HCT116 (cell line): ENCODE results near the gene CAVIN1. TPM values are rescaled to one million over a fixed set of nuclear protein-coding genes. Genes with fewer than 3 reads are reported as not detected.
A peak's percentile ranks its signal among the peaks of the same experiment; 100 is the strongest.

ENCODE experiments used
- ATAC-seq: fragments of 200-7000 bp; cut with Tn5 transposase; 2 replicates; pipeline ENCODE4 v1.9.1; 2020; ENCODE audit warnings: mild to moderate bottlenecking, moderate library complexity
- Bru-seq: library from RNA; stranded (reverse); fragments of 400-500 nt; gene quantifications from one replicate; lab custom pipeline; 2021; lab: Mats Ljungman, UMichigan
- BruChase-seq, 2 experiments: library from RNA; stranded (reverse); fragments of 400-500 nt; gene quantifications; one replicate each; lab custom pipeline; 2021; lab: Mats Ljungman, UMichigan
- BruUV-seq: library from RNA; stranded (reverse); fragments of 400-500 nt; replicated peaks from 2 replicates; lab custom pipeline; 2021; lab: Mats Ljungman, UMichigan
- CTCF ChIA-PET: fragments of 300-600 bp; sonication (Branson Sonifier 250); formaldehyde crosslinking; loops from one replicate; lab custom pipeline; 2021; ENCODE audit warnings: antibody characterized with exemption; lab: Charles Lee
- POLR2A ChIA-PET: fragments of 300-600, 350-600 bp; sonication (Branson Sonifier 250); formaldehyde crosslinking; loops from one replicate; lab custom pipeline; 2021; ENCODE audit warnings: antibody characterized with exemption; lab: Charles Lee
- RAD21 ChIA-PET, 2 experiments: fragments of 300-600 bp; sonication (Branson Sonifier 250); formaldehyde crosslinking; loops; one replicate each; lab custom pipeline; 2023; ENCODE audit warnings: low total read pairs in 2 of 2; ENCODE audit not compliant: uncharacterized antibody in 2 of 2, unreplicated experiment in 2 of 2, low non-redundant PET in 1 of 2; lab: Charles Lee
- DNase-seq: peaks from one replicate; pipeline ENCODE4 v3.0.0-alpha.2; 2010; ENCODE audit warnings: low read depth, low spot score
- H2AFZ ChIP-seq: fragments of 200-600 bp; shearing (Covaris generic), sonication (generic); 2 replicates; pipeline ENCODE4 v1.6.1; 2017; ENCODE audit warnings: low read depth, mixed run types, mixed read lengths, antibody characterized with exemption, low read length; ENCODE audit not compliant: poor library complexity, severe bottlenecking
- H3K27ac ChIP-seq: 2 replicates; pipeline ENCODE4 v1.5.1; 2012; ENCODE audit warnings: low read depth, low read length
- H3K27me3 ChIP-seq: fragments of 200-600 bp; sonication (generic); 2 replicates; pipeline ENCODE4 v1.6.1; 2016; ENCODE audit warnings: mixed run types, low read length, mixed read lengths; ENCODE audit not compliant: insufficient read depth
- H3K36me3 ChIP-seq, 2 experiments: fragments of 200-500 bp in 1 of 2; fragments of 200-600 bp in 1 of 2; sonication (Bioruptor generic) in 1 of 2; sonication (generic) in 1 of 2; 2 replicates each; pipeline versions ENCODE4 v1.5.1 to v1.6.1; 2014 to 2016; ENCODE audit warnings: low read length in 2 of 2, inconsistent platforms in 1 of 2, mixed read lengths in 1 of 2, mixed run types in 1 of 2; ENCODE audit not compliant: insufficient read depth in 2 of 2, control insufficient read depth in 1 of 2
- H3K4me1 ChIP-seq, 2 experiments: fragments of 200-600 bp in 1 of 2; sonication (generic) in 1 of 2; 2 replicates each; pipeline versions ENCODE4 v1.5.1 to v1.6.1; 2012 to 2017; ENCODE audit warnings: low read length in 2 of 2, inconsistent platforms in 1 of 2, mild to moderate bottlenecking in 1 of 2, mixed read lengths in 1 of 2, mixed run types in 1 of 2, moderate library complexity in 1 of 2; ENCODE audit not compliant: insufficient read depth in 2 of 2, control insufficient read depth in 1 of 2
- H3K4me2 ChIP-seq: fragments of 200-600 bp; sonication (generic); 2 replicates; pipeline ENCODE4 v1.6.1; 2017; ENCODE audit warnings: mixed run types, low read length, mixed read lengths
- H3K4me3 ChIP-seq, 2 experiments: fragments of 200-600 bp in 1 of 2; sonication (generic) in 1 of 2; replicated peaks in 1 of 2; 2 replicates each; pipeline ENCODE4 v1.5.1; 2011 to 2016; ENCODE audit warnings: low read length in 2 of 2, control low read depth in 1 of 2, low read depth in 1 of 2, mild to moderate bottlenecking in 1 of 2, mixed read lengths in 1 of 2, mixed run types in 1 of 2
- H3K79me2 ChIP-seq: fragments of 200-600 bp; sonication (generic); 2 replicates; pipeline ENCODE4 v1.6.1; 2017; ENCODE audit warnings: mild to moderate bottlenecking, mixed run types, low read length, moderate library complexity, mixed read lengths; ENCODE audit not compliant: insufficient read depth
- H3K9ac ChIP-seq: fragments of 200-600 bp; sonication (generic); 2 replicates; pipeline ENCODE4 v1.6.1; 2016; ENCODE audit warnings: low read length, mixed read lengths
- H3K9me2 ChIP-seq: fragments of 200-600 bp; sonication (generic), shearing (Covaris generic); 2 replicates; pipeline ENCODE4 v1.6.1; 2017; ENCODE audit warnings: mixed run types, mild to moderate bottlenecking, moderate library complexity; ENCODE audit not compliant: insufficient read depth
- H3K9me3 ChIP-seq, 2 experiments: fragments of 200-500 bp in 1 of 2; fragments of 200-600 bp in 1 of 2; sonication (Bioruptor generic) in 1 of 2; sonication (generic) in 1 of 2; 2 replicates each; pipeline ENCODE4 v1.6.1; 2014 to 2017; ENCODE audit warnings: low read length in 2 of 2, mixed read lengths in 2 of 2, inconsistent platforms in 1 of 2, low read depth in 1 of 2, mild to moderate bottlenecking in 1 of 2, mixed run types in 1 of 2, moderate library complexity in 1 of 2; ENCODE audit not compliant: control insufficient read depth in 1 of 2, insufficient read depth in 1 of 2
- H4K20me1 ChIP-seq: fragments of 200-600 bp; sonication (generic), shearing (Covaris generic); 2 replicates; pipeline ENCODE4 v1.6.1; 2017; ENCODE audit warnings: mixed run types, mild to moderate bottlenecking, moderate library complexity; ENCODE audit not compliant: insufficient read depth
- CEBPB ChIP-seq: IDR thresholded peaks from 2 replicates; pipeline ENCODE4 v1.6.1; 2012; ENCODE audit warnings: low read depth
- EGR1 ChIP-seq: IDR thresholded peaks from 2 replicates; pipeline ENCODE4 v1.6.1; 2012; ENCODE audit warnings: low read depth
- EZH2 ChIP-seq: fragments of 200-600 bp; sonication (generic); IDR thresholded peaks from 2 replicates; pipeline ENCODE4 v1.6.1; 2017; ENCODE audit warnings: antibody characterized with exemption, mixed run types
- EZH2phosphoT487 ChIP-seq: fragments of 200-600 bp; IDR thresholded peaks from 2 replicates; pipeline ENCODE4 v1.6.1; 2018; ENCODE audit warnings: antibody characterized with exemption, borderline replicate concordance
- POLR2A ChIP-seq: IDR thresholded peaks from 2 replicates; pipeline ENCODE4 v1.7.0; 2011; ENCODE audit warnings: borderline replicate concordance; ENCODE audit not compliant: insufficient read depth, insufficient read length; ENCODE audit errors: extremely low read depth
- POLR2AphosphoS5 ChIP-seq: IDR thresholded peaks from 2 replicates; pipeline ENCODE4 v1.6.1; 2011; ENCODE audit warnings: mild to moderate bottlenecking, low read depth, low read length, moderate library complexity
- RAD21 ChIP-seq: IDR thresholded peaks from 2 replicates; pipeline ENCODE4 v1.6.1; 2012; ENCODE audit warnings: low read depth, mild to moderate bottlenecking
- SIN3A ChIP-seq: IDR thresholded peaks from 2 replicates; pipeline ENCODE4 v1.6.1; 2012; ENCODE audit warnings: low read depth
- SP1 ChIP-seq: IDR thresholded peaks from 2 replicates; pipeline ENCODE4 v1.6.1; 2012; ENCODE audit warnings: low read depth
- TCF7L2 ChIP-seq: IDR thresholded peaks from 2 replicates; pipeline ENCODE4 v1.7.0; 2011; ENCODE audit warnings: borderline replicate concordance, inconsistent platforms; ENCODE audit not compliant: insufficient read depth, insufficient read length; ENCODE audit errors: extremely low read depth
- YY1 ChIP-seq: IDR thresholded peaks from 2 replicates; pipeline ENCODE4 v1.6.1; 2011; ENCODE audit warnings: low read length, low read depth, moderate library complexity, mild to moderate bottlenecking; ENCODE audit not compliant: insufficient replicate concordance; ENCODE audit errors: extremely low read depth
- intact Hi-C: fragments of 100-400 bp; cut with micrococcal nuclease; formaldehyde crosslinking; loops from 2 replicates; pipeline ENCODE4 v1.10.0; 2022
- long read RNA-seq: library from polyadenylated mRNA; unstranded; transcript quantifications from one replicate; pipeline ENCODE4 v2.0.0, GENCODE V29; 2021; ENCODE audit not compliant: unreplicated experiment
- polyA plus RNA-seq: library from polyadenylated mRNA; unstranded; fragments of >200 nt; gene quantifications from 2 replicates; pipeline ENCODE4 v1.2.1, GENCODE V29; 2012; ENCODE audit warnings: missing spikeins
- total RNA-seq: library from RNA; stranded (reverse); gene quantifications from one replicate; pipeline ENCODE4 v1.2.1, GENCODE V29; 2021; ENCODE audit not compliant: unreplicated experiment
- TF ChIP-seq, protein P1 (sequence below): IDR thresholded peaks from 2 replicates; pipeline ENCODE4 v1.6.1; 2012
- TF ChIP-seq, protein P2 (sequence below): IDR thresholded peaks from 2 replicates; pipeline ENCODE4 v1.6.1; 2012

Gene CAVIN1, protein sequence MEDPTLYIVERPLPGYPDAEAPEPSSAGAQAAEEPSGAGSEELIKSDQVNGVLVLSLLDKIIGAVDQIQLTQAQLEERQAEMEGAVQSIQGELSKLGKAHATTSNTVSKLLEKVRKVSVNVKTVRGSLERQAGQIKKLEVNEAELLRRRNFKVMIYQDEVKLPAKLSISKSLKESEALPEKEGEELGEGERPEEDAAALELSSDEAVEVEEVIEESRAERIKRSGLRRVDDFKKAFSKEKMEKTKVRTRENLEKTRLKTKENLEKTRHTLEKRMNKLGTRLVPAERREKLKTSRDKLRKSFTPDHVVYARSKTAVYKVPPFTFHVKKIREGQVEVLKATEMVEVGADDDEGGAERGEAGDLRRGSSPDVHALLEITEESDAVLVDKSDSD
- total RNA-seq (79.7 TPM), Bru-seq, nascent RNA (percentile 77 among the genes with signal in this experiment), BruChase-seq, experiment 1, labeled RNA remaining after a 6-hour chase (percentile 93 among the genes with signal in this experiment), BruChase-seq, experiment 2, labeled RNA remaining after a 2-hour chase (percentile 86 among the genes with signal in this experiment)
- 52.0 and 53.3 TPM in 2 replicates for polyA plus RNA-seq
- long read RNA-seq, transcript CAVIN1-201 (2 exons, 3,828 nt): major isoform, 82 of 184 reads
- long read RNA-seq, partial matches to known transcripts: 99 of 184 reads
- long read RNA-seq, other reads (novel, unspliced or antisense): 3 of 184 reads

DNA sequence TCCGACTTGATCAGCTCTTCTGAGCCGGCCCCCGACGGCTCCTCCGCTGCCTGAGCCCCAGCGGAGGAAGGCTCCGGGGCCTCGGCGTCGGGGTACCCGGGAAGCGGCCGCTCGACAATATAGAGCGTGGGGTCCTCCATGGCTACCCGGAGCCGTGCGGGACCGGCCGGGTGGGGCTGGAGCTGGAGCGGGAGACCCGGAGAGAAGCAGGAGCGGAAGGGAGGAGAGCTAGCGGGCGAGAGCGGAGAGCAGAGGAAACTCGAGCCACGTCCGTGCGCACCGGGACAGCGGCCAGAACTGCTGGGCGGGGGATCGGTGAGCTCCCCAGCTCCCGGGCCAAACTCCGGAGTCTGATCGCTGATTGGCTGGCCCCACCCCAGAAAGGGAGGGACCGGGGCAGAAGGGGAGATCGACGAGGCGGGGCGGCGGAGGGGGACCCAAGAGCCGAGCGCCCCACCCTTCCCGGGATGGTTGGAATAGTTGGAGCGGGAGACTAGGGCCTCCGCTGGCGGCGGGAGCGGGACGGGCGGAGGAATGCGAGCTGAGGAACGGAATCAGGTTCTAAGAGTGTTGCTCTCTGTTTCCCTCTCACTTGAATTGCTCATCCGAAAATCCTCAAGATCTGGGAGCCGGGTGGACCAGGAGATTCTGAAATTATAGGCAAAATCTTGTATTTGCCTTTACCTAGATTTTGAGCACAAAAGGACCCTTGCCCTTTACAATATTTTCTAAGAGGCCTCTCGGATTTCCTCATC lies at the start of gene CAVIN1:
TSS of gene CAVIN1 (minus strand) at position 299 of the 755 bp plus-strand sequence. CDS start at position 140, 159 bp downstream.
- intact Hi-C loops: loop anchor here (2.0 kb wide), 1 partner anchor 14 kb away; no protein-coding TSS in a partner anchor
- Histone ChIP-seq H3K79me2 (peaks cover 48% of the 10 kb centered on the region), H2AFZ (peak within 1 kb of the TSS; percentile 72), H3K27ac (peak within 1 kb of the TSS; percentile 99), H3K9me2 (no peaks in the 10 kb centered on the region), H3K4me3 (peak within 1 kb of the TSS; percentile 90 to 94), H4K20me1 (peaks cover 7% of the 10 kb centered on the region; the same call in 1 of the 2 replicates), H3K36me3 (peaks cover 0 to 3% of the 10 kb centered on the region in 2 experiments; a peak in 1 of 4 replicates), H3K9ac (peak within 1 kb of the TSS; percentile 89), H3K9me3 (no peaks in the 10 kb centered on the region), H3K4me1 (peaks cover 33 to 63% of the 10 kb centered on the region in 2 experiments), H3K27me3 (no peaks in the 10 kb centered on the region), H3K4me2 (peak within 1 kb of the TSS; percentile 97)
- ATAC-seq: peak; percentile 79
- ChIA-PET POLR2A (interaction anchor here (0.6 to 5.6 kb wide), 17 partner anchors 8 to 425 kb away, joined by 3 to 88 read pairs (median 4); partner anchors contain the start of genes NAGLU, NKIRAS2 and STAT3), RAD21 (interaction anchor here (0.8 to 1.6 kb wide), 3 partner anchors 14 to 104 kb away, joined by 3 to 7 read pairs (median 5); no protein-coding TSS in a partner anchor), CTCF (interaction anchor here (0.6 to 1.6 kb wide), 9 partner anchors 9 to 104 kb away, joined by 3 to 9 read pairs (median 4); no protein-coding TSS in a partner anchor)
- no TSS peak for BruUV-seq
- DNase-seq: peak; percentile 85
- peak; percentile 97 for TF ChIP-seq POLR2A
- peak; percentile 96 for TF ChIP-seq SIN3A
- no peak for TF ChIP-seq EGR1
- no peak for TF ChIP-seq EZH2
- no peak for TF ChIP-seq CEBPB
- no peak for TF ChIP-seq TCF7L2
- TF ChIP-seq SP1: peak; percentile 89
- TF ChIP-seq, protein P1, sequence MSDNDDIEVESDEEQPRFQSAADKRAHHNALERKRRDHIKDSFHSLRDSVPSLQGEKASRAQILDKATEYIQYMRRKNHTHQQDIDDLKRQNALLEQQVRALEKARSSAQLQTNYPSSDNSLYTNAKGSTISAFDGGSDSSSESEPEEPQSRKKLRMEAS: peak; percentile 18; the same call in 1 of the 2 replicates
- TF ChIP-seq, protein P2, sequence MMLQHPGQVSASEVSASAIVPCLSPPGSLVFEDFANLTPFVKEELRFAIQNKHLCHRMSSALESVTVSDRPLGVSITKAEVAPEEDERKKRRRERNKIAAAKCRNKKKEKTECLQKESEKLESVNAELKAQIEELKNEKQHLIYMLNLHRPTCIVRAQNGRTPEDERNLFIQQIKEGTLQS: no peak
- no peak for TF ChIP-seq RAD21
- TF ChIP-seq POLR2AphosphoS5: peak; percentile 98
- TF ChIP-seq EZH2phosphoT487: no peak
- peak; percentile 44 for TF ChIP-seq YY1
